Endothelial cell of umbilical vein (primary cell): ENCODE results near the gene G3BP2.

Experiments used
- MYC ChIP-seq: IDR thresholded peaks from one replicate; pipeline ENCODE4 v1.6.1; 2011; ENCODE audit warnings: mild to moderate bottlenecking, low read depth, low read length
- POLR2A ChIP-seq: IDR thresholded peaks from 2 replicates; pipeline ENCODE4 v1.6.1; 2012; ENCODE audit warnings: low read depth, mild to moderate bottlenecking, control low read depth, low read length
- POLR2AphosphoS5 ChIP-seq: IDR thresholded peaks from 2 replicates; pipeline ENCODE4 v1.6.1; 2012; ENCODE audit warnings: low read depth, mild to moderate bottlenecking, control low read depth, low read length, moderate library complexity; ENCODE audit not compliant: insufficient read depth
- TF ChIP-seq, protein P1 (sequence below), 2 donors: IDR thresholded peaks; 1 replicate in 1 of 2; 2 replicates in 1 of 2; pipeline ENCODE4 v1.5.1; 2011; ENCODE audit warnings: low read length in 2 of 2, mild to moderate bottlenecking in 2 of 2, moderate library complexity in 2 of 2, control low read depth in 1 of 2, inconsistent platforms in 1 of 2, low read depth in 1 of 2; ENCODE audit not compliant: insufficient read depth in 1 of 2; ENCODE audit errors: extremely low read depth in 1 of 2

DNA sequence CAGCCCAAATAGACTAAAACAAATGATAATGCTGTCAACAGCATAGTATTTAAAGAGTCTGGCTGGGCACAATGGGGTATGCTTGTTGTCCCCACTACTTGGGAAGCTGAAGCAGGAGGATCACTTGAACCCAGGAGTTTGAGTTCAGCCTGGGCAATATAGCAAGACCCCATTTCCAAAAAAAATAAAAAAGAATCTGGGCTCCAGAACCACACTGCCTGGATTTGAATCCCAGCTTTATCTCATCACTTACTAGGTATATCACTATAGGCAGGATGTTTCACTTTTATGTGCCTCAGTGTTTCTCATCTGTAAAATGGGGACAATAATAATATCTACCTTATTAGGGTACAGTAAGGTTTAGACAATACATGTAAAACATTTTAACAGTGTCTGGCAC, 5.3 kb upstream of the G3BP2 start:
- TF ChIP-seq MYC = no peak
- TF ChIP-seq, protein P1, sequence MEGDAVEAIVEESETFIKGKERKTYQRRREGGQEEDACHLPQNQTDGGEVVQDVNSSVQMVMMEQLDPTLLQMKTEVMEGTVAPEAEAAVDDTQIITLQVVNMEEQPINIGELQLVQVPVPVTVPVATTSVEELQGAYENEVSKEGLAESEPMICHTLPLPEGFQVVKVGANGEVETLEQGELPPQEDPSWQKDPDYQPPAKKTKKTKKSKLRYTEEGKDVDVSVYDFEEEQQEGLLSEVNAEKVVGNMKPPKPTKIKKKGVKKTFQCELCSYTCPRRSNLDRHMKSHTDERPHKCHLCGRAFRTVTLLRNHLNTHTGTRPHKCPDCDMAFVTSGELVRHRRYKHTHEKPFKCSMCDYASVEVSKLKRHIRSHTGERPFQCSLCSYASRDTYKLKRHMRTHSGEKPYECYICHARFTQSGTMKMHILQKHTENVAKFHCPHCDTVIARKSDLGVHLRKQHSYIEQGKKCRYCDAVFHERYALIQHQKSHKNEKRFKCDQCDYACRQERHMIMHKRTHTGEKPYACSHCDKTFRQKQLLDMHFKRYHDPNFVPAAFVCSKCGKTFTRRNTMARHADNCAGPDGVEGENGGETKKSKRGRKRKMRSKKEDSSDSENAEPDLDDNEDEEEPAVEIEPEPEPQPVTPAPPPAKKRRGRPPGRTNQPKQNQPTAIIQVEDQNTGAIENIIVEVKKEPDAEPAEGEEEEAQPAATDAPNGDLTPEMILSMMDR (IDR thresholded peaks at IDR 0.05; ENCODE audit: extremely low read depth in 1 of 2, insufficient read depth in 1 of 2, low read depth in 1 of 2, low read length in 2 of 2) = no peak
- TF ChIP-seq POLR2AphosphoS5 = no peak
- TF ChIP-seq POLR2A = no peak
